ENCODE data around the gene UGT1A8. TPM values are rescaled to one million over a fixed set of nuclear protein-coding genes. Genes with fewer than 3 reads are reported as not detected.

UGT1A8 gene
- total RNA-seq, 1 donor, result not detected

DNA sequence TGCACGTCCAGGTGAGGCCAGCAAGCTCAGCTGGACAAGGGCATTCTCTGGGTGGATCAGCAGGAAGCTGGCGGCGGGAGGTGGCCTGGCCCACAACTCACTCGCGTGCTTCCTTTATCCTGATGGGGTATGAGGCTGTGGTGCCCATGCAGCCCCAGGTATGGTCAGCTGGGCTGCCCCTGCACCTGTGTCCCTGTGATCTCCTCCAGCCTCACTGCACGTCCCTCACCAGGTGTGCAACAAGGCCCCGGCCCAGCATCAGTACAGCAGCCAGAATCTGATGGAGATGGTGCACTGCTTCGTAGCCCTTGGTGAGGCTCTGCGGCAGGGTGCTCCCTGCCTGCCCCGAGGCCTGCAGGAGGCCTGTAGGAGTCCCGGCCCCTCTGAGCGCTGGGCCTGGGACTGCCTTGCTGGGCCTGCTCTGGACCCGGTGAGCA, 178.3 kb downstream of the UGT1A8 start:
- peak; percentile 32 for DNase-seq (ENCODE audit: insufficient read length, low spot score, missing footprints)
- Histone ChIP-seq H3K4me3 (ENCODE audit: insufficient read depth, low read length) (no peak overlapping the region), H3K27ac (ENCODE audit: low read depth, low read length) (no peak overlapping the region), H3K36me3 (ENCODE audit: insufficient read depth, low read length) (no peaks in the 10 kb centered on the region), H3K4me2 (ENCODE audit: insufficient read depth, low read length) (no peak overlapping the region), H2AFZ (ENCODE audit: low read length) (no peak overlapping the region), H3K79me2 (ENCODE audit: insufficient read depth, low read length) (no peaks in the 10 kb centered on the region), H3K4me1 (ENCODE audit: insufficient read depth, low read length) (no peaks in the 10 kb centered on the region), H3K9me3 (ENCODE audit: low read depth, low read length) (no peaks in the 10 kb centered on the region), H3K27me3 (ENCODE audit: insufficient read depth, low read length) (no peaks in the 10 kb centered on the region), H4K20me1 (ENCODE audit: insufficient read depth, low read length) (no peaks in the 10 kb centered on the region)
- TF ChIP-seq, protein P1, sequence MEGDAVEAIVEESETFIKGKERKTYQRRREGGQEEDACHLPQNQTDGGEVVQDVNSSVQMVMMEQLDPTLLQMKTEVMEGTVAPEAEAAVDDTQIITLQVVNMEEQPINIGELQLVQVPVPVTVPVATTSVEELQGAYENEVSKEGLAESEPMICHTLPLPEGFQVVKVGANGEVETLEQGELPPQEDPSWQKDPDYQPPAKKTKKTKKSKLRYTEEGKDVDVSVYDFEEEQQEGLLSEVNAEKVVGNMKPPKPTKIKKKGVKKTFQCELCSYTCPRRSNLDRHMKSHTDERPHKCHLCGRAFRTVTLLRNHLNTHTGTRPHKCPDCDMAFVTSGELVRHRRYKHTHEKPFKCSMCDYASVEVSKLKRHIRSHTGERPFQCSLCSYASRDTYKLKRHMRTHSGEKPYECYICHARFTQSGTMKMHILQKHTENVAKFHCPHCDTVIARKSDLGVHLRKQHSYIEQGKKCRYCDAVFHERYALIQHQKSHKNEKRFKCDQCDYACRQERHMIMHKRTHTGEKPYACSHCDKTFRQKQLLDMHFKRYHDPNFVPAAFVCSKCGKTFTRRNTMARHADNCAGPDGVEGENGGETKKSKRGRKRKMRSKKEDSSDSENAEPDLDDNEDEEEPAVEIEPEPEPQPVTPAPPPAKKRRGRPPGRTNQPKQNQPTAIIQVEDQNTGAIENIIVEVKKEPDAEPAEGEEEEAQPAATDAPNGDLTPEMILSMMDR (IDR thresholded peaks at IDR 0.05; ENCODE audit: extremely low read depth, low read depth, low read length), result no peak

GRCh38 chr2:233796254-233796653, 178.8 kb downstream of the UGT1A8 start:
- no peaks in the 10 kb centered on the region for H3K9me3 ChIP-seq (ENCODE audit: low read depth, low read length)
- peak; percentile 29 for DNase-seq (ENCODE audit: insufficient read length, low spot score, missing footprints)
- H3K79me2 ChIP-seq (ENCODE audit: insufficient read depth, low read length), result no peaks in the 10 kb centered on the region
- H3K27me3 ChIP-seq (ENCODE audit: insufficient read depth, low read length), result no peaks in the 10 kb centered on the region
- no peak overlapping the region for H3K4me2 ChIP-seq (ENCODE audit: insufficient read depth, low read length)
- TF ChIP-seq, protein P1 (IDR thresholded peaks at IDR 0.05; ENCODE audit: extremely low read depth, low read depth, low read length), result no peak
- H3K36me3 ChIP-seq (ENCODE audit: insufficient read depth, low read length), result no peaks in the 10 kb centered on the region
- no peaks in the 10 kb centered on the region for H4K20me1 ChIP-seq (ENCODE audit: insufficient read depth, low read length)
- no peak overlapping the region for H2AFZ ChIP-seq (ENCODE audit: low read length)
- no peak overlapping the region for H3K27ac ChIP-seq (ENCODE audit: low read depth, low read length)
- no peaks in the 10 kb centered on the region for H3K4me1 ChIP-seq (ENCODE audit: insufficient read depth, low read length)
- H3K4me3 ChIP-seq (ENCODE audit: insufficient read depth, low read length), result no peak overlapping the region

- no peaks in the 10 kb centered on the region for H4K20me1 ChIP-seq (ENCODE audit: insufficient read depth, low read length)
- DNase-seq (ENCODE audit: insufficient read length, low spot score, missing footprints), result peak; percentile 49
- no peak overlapping the region for H3K4me2 ChIP-seq (ENCODE audit: insufficient read depth, low read length)
- no peak overlapping the region for H3K4me3 ChIP-seq (ENCODE audit: insufficient read depth, low read length)
- no peaks in the 10 kb centered on the region for H3K79me2 ChIP-seq (ENCODE audit: insufficient read depth, low read length)
- H3K4me1 ChIP-seq (ENCODE audit: insufficient read depth, low read length), result no peaks in the 10 kb centered on the region
- H3K27ac ChIP-seq (ENCODE audit: low read depth, low read length), result no peak overlapping the region
- no peak overlapping the region for H2AFZ ChIP-seq (ENCODE audit: low read length)
- TF ChIP-seq, protein P1 (IDR thresholded peaks at IDR 0.05; ENCODE audit: extremely low read depth, low read depth, low read length), result no peak
- peaks cover 5% of the 10 kb centered on the region for H3K27me3 ChIP-seq (ENCODE audit: insufficient read depth, low read length)
- H3K36me3 ChIP-seq (ENCODE audit: insufficient read depth, low read length), result no peaks in the 10 kb centered on the region
- H3K9me3 ChIP-seq (ENCODE audit: low read depth, low read length), result no peaks in the 10 kb centered on the region
These were observed 181.1 kb downstream of the UGT1A8 start for GRCh38 chr2:233798335-233799086.

- Histone ChIP-seq H4K20me1 (ENCODE audit: insufficient read depth, low read length) (no peaks in the 10 kb centered on the region), H3K27me3 (ENCODE audit: insufficient read depth, low read length) (peaks cover 5% of the 10 kb centered on the region), H3K4me1 (ENCODE audit: insufficient read depth, low read length) (no peaks in the 10 kb centered on the region), H3K4me2 (ENCODE audit: insufficient read depth, low read length) (no peak overlapping the region), H3K4me3 (ENCODE audit: insufficient read depth, low read length) (no peak overlapping the region), H3K9me3 (ENCODE audit: low read depth, low read length) (no peaks in the 10 kb centered on the region), H3K79me2 (ENCODE audit: insufficient read depth, low read length) (no peaks in the 10 kb centered on the region), H3K27ac (ENCODE audit: low read depth, low read length) (no peak overlapping the region), H2AFZ (ENCODE audit: low read length) (no peak overlapping the region), H3K36me3 (ENCODE audit: insufficient read depth, low read length) (no peaks in the 10 kb centered on the region)
- DNase-seq (ENCODE audit: insufficient read length, low spot score, missing footprints), result peak; percentile 14
- TF ChIP-seq, protein P1 (IDR thresholded peaks at IDR 0.05; ENCODE audit: extremely low read depth, low read depth, low read length), result no peak
These were observed 181.7 kb downstream of the UGT1A8 start for GRCh38 chr2:233799087-233799665.
